Mesothelial cell of epicardium (in vitro differentiated cells): Measurements from ENCODE around the gene MIS18A. TPM values are rescaled to one million over a fixed set of nuclear protein-coding genes. Genes with fewer than 3 reads are reported as not detected.

Source experiments
- DNase-seq, 2 experiments: peaks; one replicate each; pipeline ENCODE4 v3.0.0; 2021; ENCODE audit warnings: low spot score in 2 of 2; ENCODE audit not compliant: unreplicated experiment in 2 of 2
- H3K27ac Mint-ChIP-seq: 2 replicates; pipeline ENCODE4 v1.8.0; 2021; ENCODE audit warnings: mixed read lengths
- H3K27me3 Mint-ChIP-seq: 2 replicates; pipeline ENCODE4 v1.8.0; 2021; ENCODE audit warnings: low read depth, mixed read lengths
- H3K36me3 Mint-ChIP-seq: 2 replicates; pipeline ENCODE4 v1.8.0; 2021; ENCODE audit warnings: mixed read lengths
- H3K4me1 Mint-ChIP-seq: 2 replicates; pipeline ENCODE4 v1.8.0; 2021; ENCODE audit warnings: mixed read lengths
- H3K4me3 Mint-ChIP-seq: 2 replicates; pipeline ENCODE4 v1.8.0; 2021; ENCODE audit warnings: mild to moderate bottlenecking, moderate library complexity, mixed read lengths
- H3K9me3 Mint-ChIP-seq: 2 replicates; pipeline ENCODE4 v1.8.0; 2021; ENCODE audit warnings: mixed read lengths
- total RNA-seq: library from RNA; stranded (reverse); gene quantifications from 3 replicates; pipeline ENCODE4 v1.2.1, GENCODE V29; 2021
- TF ChIP-seq, protein P1 (sequence below): fragments of 200-600 bp; sonication (generic); IDR thresholded peaks from one replicate; pipeline ENCODE4 v1.5.0; 2021; ENCODE audit warnings: antibody characterized with exemption; ENCODE audit not compliant: unreplicated experiment

The MIS18A gene
- total RNA-seq, 1 donor from 2014 or later, result 19.0 TPM

DNA sequence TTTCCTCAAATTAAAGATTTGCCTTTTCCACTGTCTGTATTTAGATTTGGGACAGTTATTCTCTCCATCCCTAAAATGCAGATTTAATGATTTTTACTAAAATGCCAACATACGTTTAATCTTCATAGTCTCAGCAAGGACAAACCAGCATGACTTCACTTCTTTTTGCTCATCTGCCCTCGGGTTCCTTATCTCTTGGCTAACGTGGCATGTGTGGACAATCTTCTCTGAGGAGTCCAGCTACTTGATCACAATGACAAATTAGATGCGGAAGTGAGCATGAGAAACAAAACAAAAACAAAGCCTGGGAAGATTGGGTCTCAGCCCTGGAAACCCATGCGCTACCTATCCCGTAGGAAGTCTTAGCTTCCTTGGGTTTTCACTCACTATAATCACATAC lies 20.8 kb upstream of the MIS18A start:
- Mint-ChIP-seq H3K9me3 (no peaks in the 10 kb centered on the region), H3K27me3 (no peaks in the 10 kb centered on the region), H3K36me3 (peaks cover 18% of the 10 kb centered on the region), H3K27ac (no peak overlapping the region), H3K4me1 (no peaks in the 10 kb centered on the region), H3K4me3 (no peak overlapping the region)
- DNase-seq, result no peak
- TF ChIP-seq, protein P1, sequence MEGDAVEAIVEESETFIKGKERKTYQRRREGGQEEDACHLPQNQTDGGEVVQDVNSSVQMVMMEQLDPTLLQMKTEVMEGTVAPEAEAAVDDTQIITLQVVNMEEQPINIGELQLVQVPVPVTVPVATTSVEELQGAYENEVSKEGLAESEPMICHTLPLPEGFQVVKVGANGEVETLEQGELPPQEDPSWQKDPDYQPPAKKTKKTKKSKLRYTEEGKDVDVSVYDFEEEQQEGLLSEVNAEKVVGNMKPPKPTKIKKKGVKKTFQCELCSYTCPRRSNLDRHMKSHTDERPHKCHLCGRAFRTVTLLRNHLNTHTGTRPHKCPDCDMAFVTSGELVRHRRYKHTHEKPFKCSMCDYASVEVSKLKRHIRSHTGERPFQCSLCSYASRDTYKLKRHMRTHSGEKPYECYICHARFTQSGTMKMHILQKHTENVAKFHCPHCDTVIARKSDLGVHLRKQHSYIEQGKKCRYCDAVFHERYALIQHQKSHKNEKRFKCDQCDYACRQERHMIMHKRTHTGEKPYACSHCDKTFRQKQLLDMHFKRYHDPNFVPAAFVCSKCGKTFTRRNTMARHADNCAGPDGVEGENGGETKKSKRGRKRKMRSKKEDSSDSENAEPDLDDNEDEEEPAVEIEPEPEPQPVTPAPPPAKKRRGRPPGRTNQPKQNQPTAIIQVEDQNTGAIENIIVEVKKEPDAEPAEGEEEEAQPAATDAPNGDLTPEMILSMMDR, result no peak

DNA sequence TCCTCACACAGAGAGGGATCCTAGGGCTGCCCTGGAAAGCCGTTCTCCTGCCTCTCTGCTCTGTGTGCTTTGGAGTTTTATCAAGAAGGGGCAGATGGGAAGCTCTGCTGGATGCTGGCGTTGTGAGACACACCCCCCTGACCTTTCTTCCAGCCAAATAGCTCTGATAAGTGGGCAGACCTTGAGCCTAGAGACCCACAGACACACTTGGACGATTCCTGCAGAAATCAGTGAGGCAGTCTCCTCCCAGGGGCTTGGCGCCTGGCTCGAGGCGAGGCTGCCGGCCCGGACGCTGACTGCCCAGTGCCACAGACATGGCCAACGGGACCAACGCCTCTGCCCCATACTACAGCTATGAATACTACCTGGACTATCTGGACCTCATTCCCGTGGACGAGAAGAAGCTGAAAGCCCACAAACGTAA lies 19.8 kb upstream of the MIS18A start, which contains the start of gene MRAP:
TSS of gene MRAP (plus strand) at position 198 of the 424 bp plus-strand sequence. CDS start at position 315, 117 bp downstream.
- DNase-seq, result no peak
- H3K27me3 Mint-ChIP-seq, result no peaks in the 10 kb centered on the region
- H3K9me3 Mint-ChIP-seq, result no peaks in the 10 kb centered on the region
- peaks cover 18% of the 10 kb centered on the region for H3K36me3 Mint-ChIP-seq
- H3K27ac Mint-ChIP-seq, result no peak within 1 kb of the TSS
- TF ChIP-seq, protein P1, result no peak
- H3K4me1 Mint-ChIP-seq, result no peaks in the 10 kb centered on the region
- H3K4me3 Mint-ChIP-seq, result no peak within 1 kb of the TSS

DNA sequence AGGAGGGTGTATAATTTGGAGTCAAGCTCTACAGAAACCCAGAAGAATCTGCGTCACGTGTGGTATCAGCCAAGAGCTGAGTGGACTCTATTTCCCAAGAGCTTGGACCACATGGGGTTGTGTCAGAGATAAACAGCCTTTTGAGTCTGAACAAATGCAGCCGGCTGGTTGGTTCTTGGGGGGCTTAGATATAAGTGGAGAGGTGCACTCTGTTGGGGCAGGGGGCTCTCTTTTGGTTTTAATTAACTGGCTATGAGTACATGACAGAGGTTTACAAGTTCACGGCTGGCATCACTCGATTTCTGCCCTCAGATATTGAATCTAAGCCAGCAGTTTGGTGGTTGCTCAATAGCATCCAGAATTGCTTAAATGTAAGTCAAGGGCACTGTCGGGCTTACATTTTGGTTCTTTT lies 19.3 kb upstream of the MIS18A start:
- TF ChIP-seq, protein P1, result no peak
- Mint-ChIP-seq H3K27me3 (no peaks in the 10 kb centered on the region), H3K4me1 (no peaks in the 10 kb centered on the region), H3K4me3 (no peak overlapping the region), H3K9me3 (no peaks in the 10 kb centered on the region), H3K27ac (no peak overlapping the region), H3K36me3 (peaks cover 18% of the 10 kb centered on the region)
- no peak for DNase-seq

DNA sequence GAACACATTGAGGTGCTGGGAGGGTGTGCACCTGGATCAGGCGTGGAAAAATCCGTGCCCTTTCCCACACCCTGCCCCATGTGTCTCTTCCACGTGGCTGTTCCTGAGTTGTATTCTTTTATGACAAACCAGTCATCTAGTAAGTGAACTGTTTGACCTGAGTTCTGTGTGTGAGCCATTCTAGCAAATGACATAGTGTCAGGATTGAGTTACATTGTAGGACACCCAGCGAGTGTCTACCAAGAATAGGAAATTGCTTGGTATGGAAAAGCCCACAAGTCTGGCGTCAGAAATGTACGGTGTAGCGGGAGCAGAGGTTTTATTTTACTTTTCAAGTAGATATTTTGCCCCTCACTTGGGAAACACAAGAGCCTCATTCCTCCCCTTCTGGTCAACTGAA lies 18.6 kb upstream of the MIS18A start:
- Mint-ChIP-seq H3K4me3 (no peak overlapping the region), H3K36me3 (peaks cover 18% of the 10 kb centered on the region), H3K4me1 (no peaks in the 10 kb centered on the region), H3K9me3 (no peaks in the 10 kb centered on the region), H3K27ac (no peak overlapping the region), H3K27me3 (no peaks in the 10 kb centered on the region)
- TF ChIP-seq, protein P1, result no peak
- DNase-seq, result no peak

DNA sequence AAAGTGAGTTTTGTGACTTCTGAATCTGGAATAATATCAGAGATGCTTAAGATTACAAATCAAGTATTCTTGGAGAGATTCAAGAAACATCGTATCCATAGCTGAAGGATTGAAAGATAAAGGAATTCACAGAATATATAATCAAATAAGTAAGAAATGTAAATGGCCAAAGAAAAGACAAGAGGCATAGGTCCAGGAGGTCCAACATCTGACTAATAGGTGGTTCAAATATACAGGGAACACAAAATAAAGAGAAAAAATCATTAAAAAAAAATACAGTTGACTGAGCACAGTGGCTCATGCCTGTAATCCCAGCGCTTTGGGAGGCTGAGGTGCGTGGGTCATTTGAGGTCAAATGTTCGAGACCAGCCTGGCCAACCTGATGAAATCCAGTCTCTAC lies 6.6 kb upstream of the MIS18A start:
- Mint-ChIP-seq H3K4me1 (no peaks in the 10 kb centered on the region), H3K36me3 (peaks cover 6% of the 10 kb centered on the region), H3K27ac (no peak overlapping the region), H3K27me3 (no peaks in the 10 kb centered on the region), H3K9me3 (peaks cover 31% of the 10 kb centered on the region), H3K4me3 (no peak overlapping the region)
- DNase-seq, result no peak
- TF ChIP-seq, protein P1, result no peak

DNA sequence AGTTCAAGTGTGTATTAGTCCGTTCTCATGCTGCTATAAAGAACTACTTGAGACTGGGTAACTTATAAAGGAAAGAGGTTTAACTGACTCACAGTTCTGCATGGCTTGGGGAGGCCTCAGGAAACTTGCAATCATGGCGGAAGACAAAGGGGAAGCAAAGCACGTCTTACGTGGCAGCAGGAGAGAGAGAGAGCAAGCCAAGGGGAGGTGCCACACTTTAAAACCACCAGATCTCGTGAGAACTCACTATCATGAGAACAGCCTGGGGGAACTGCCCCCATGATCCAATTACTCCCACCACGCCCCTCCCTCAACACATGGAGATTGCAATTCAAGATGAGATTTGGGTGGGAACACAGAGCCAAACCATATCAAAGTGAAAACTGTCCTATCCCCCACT lies 4.1 kb upstream of the MIS18A start:
- DNase-seq, result no peak
- H3K27me3 Mint-ChIP-seq, result no peaks in the 10 kb centered on the region
- peaks cover 6% of the 10 kb centered on the region for H3K36me3 Mint-ChIP-seq
- peaks cover 18% of the 10 kb centered on the region for H3K9me3 Mint-ChIP-seq
- H3K4me3 Mint-ChIP-seq, result no peak overlapping the region
- peaks cover 11% of the 10 kb centered on the region for H3K4me1 Mint-ChIP-seq
- TF ChIP-seq, protein P1, result no peak
- H3K27ac Mint-ChIP-seq, result no peak overlapping the region
